Hepatocyte (in vitro differentiated cells): ENCODE measurements around the gene C4orf50. TPM values are rescaled to one million over a fixed set of nuclear protein-coding genes. Genes with fewer than 3 reads are reported as not detected.

Experiments
- DNase-seq: peaks from one replicate; pipeline ENCODE4 v3.0.0-alpha.2; 2016; ENCODE audit warnings: low spot score
- H2AFZ ChIP-seq: fragments of 200-600 bp; sonication (generic); 2 replicates; pipeline ENCODE4 v1.6.0; 2016; ENCODE audit warnings: antibody characterized with exemption, mild to moderate bottlenecking
- H3K27ac ChIP-seq: fragments of 200-600 bp; sonication (generic); 2 replicates; pipeline ENCODE4 v1.5.1; 2016; ENCODE audit warnings: mild to moderate bottlenecking
- H3K27me3 ChIP-seq: fragments of 200-600 bp; sonication (generic); 2 replicates; pipeline ENCODE4 v1.6.1; 2016
- H3K36me3 ChIP-seq: fragments of 200-600 bp; sonication (generic); replicated peaks from 2 replicates; pipeline ENCODE4 v1.5.1; 2016; ENCODE audit warnings: low read depth; ENCODE audit not compliant: insufficient read depth
- H3K4me1 ChIP-seq: fragments of 200-600 bp; sonication (generic); 2 replicates; pipeline ENCODE4 v1.5.1; 2016; ENCODE audit warnings: mild to moderate bottlenecking, moderate library complexity; ENCODE audit not compliant: insufficient read depth
- H3K4me2 ChIP-seq: fragments of 200-600 bp; sonication (generic); 2 replicates; pipeline ENCODE4 v1.6.0; 2016
- H3K4me3 ChIP-seq: fragments of 200-600 bp; sonication (generic); 2 replicates; pipeline ENCODE4 v1.5.1; 2016; ENCODE audit warnings: mild to moderate bottlenecking
- H3K79me2 ChIP-seq: fragments of 200-600 bp; sonication (generic); 2 replicates; pipeline ENCODE4 v1.6.0; 2017; ENCODE audit warnings: mild to moderate bottlenecking
- H3K9me2 ChIP-seq: fragments of 200-600 bp; sonication (generic); replicated peaks from 2 replicates; pipeline ENCODE4 v1.6.0; 2017; ENCODE audit warnings: mild to moderate bottlenecking; ENCODE audit not compliant: insufficient read depth
- H3K9me3 ChIP-seq: fragments of 200-600 bp; sonication (generic); 2 replicates; pipeline ENCODE4 v1.5.1; 2016; ENCODE audit warnings: low read depth, mild to moderate bottlenecking
- H4K20me1 ChIP-seq: fragments of 200-600 bp; sonication (generic); 2 replicates; pipeline ENCODE4 v1.6.0; 2016; ENCODE audit warnings: mild to moderate bottlenecking; ENCODE audit not compliant: insufficient read depth, poor library complexity, severe bottlenecking
- EZH2 ChIP-seq: fragments of 200-600 bp; sonication (generic); IDR thresholded peaks from 2 replicates; pipeline ENCODE4 v1.6.1; 2016; ENCODE audit warnings: antibody characterized with exemption, mild to moderate bottlenecking, borderline replicate concordance
- EZH2phosphoT487 ChIP-seq: fragments of 200-600 bp; sonication (generic); IDR thresholded peaks from one replicate; pipeline ENCODE4 v1.6.1; 2018; ENCODE audit warnings: antibody characterized with exemption, mild to moderate bottlenecking, low read depth, moderate library complexity; ENCODE audit not compliant: unreplicated experiment, severe bottlenecking
- WGBS: methylation state at CpG from one replicate; pipeline ENCODE4 v1.1.6; 2016; ENCODE audit warnings: low lambda C conversion rate; ENCODE audit errors: missing lambda C conversion rate; 5-methylcytosine and 5-hydroxymethylcytosine counted together
- polyA plus RNA-seq: library from polyadenylated mRNA; unstranded; fragments of >200 nt; fragmentation: Nextera tagmentation; extraction: Ambion mirVana; gene quantifications from 2 replicates; pipeline ENCODE4 v1.2.1, GENCODE V29; 2016
- total RNA-seq: library from RNA; depleted of rRNA; stranded (reverse); fragments of >200 nt; gene quantifications from 2 replicates; pipeline ENCODE4 v1.2.3, GENCODE V29; 2014
- TF ChIP-seq, protein P1 (sequence below): fragments of 200-600 bp; sonication (generic); IDR thresholded peaks from 2 replicates; pipeline ENCODE4 v1.5.1; 2016; ENCODE audit warnings: antibody characterized with exemption, mild to moderate bottlenecking; ENCODE audit not compliant: poor library complexity

Gene C4orf50
- total and polyA plus RNA-seq, 2 experiments from 2014 or later, result not detected

DNA sequence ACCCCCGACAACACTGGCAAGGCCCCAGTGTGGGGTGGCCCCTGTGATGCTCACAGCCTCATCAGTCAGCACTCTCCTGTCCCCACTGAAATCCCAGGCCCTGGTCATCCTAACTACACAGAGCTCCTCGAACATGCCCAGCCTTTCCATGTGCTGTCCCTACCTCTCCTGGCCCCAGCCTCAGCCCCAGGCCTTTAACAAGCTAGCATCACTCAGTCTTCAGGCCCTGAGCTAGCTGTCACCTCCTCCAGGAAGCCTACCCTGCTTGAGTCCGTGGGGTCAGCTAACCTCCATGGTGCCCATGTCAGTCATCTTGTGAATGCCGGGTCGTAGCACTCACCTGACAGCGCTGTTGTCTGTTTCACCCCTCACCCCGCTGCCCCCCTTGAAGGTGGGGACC lies 25.6 kb upstream of the C4orf50 start:
- no peak overlapping the region for H3K4me2 ChIP-seq
- H4K20me1 ChIP-seq, result no peaks in the 10 kb centered on the region
- DNase-seq, result no peak
- peaks cover 11% of the 10 kb centered on the region for H3K27me3 ChIP-seq
- H2AFZ ChIP-seq, result no peak overlapping the region
- TF ChIP-seq EZH2phosphoT487, result no peak
- TF ChIP-seq, protein P1, sequence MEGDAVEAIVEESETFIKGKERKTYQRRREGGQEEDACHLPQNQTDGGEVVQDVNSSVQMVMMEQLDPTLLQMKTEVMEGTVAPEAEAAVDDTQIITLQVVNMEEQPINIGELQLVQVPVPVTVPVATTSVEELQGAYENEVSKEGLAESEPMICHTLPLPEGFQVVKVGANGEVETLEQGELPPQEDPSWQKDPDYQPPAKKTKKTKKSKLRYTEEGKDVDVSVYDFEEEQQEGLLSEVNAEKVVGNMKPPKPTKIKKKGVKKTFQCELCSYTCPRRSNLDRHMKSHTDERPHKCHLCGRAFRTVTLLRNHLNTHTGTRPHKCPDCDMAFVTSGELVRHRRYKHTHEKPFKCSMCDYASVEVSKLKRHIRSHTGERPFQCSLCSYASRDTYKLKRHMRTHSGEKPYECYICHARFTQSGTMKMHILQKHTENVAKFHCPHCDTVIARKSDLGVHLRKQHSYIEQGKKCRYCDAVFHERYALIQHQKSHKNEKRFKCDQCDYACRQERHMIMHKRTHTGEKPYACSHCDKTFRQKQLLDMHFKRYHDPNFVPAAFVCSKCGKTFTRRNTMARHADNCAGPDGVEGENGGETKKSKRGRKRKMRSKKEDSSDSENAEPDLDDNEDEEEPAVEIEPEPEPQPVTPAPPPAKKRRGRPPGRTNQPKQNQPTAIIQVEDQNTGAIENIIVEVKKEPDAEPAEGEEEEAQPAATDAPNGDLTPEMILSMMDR, result no peak
- TF ChIP-seq EZH2, result no peak
- H3K9me2 ChIP-seq, result no peaks in the 10 kb centered on the region
- 91% methylated on average over 7 of the region's 7 CpGs for WGBS
- no peaks in the 10 kb centered on the region for H3K9me3 ChIP-seq
- H3K27ac ChIP-seq, result no peak overlapping the region
- no peaks in the 10 kb centered on the region for H3K36me3 ChIP-seq
- H3K4me1 ChIP-seq, result no peaks in the 10 kb centered on the region
- H3K4me3 ChIP-seq, result no peak overlapping the region
- no peaks in the 10 kb centered on the region for H3K79me2 ChIP-seq

DNA sequence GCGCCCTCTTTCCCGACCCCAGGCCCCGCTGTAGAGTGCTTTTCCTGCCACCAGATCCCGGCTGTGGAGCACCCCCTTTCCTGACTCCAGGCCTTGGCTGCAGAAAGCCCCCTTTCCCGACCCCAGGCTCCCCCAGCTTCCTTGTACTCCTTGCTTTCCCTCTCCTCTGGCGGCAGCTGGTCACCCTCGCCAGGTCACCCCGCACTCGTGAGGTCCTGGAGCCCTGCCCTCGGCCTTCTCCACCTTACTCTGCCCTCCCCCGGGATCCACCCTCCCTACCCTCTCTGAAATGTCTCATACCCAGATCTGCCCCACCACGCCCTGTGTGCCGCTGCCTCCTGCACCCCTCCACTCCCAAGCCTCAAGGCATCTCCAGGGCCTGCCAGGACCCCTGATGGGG lies 25.0 kb upstream of the C4orf50 start:
- Histone ChIP-seq H3K4me2 (no peak overlapping the region), H2AFZ (no peak overlapping the region), H3K27me3 (peaks cover 6% of the 10 kb centered on the region), H3K9me2 (no peaks in the 10 kb centered on the region), H3K27ac (no peak overlapping the region), H4K20me1 (no peaks in the 10 kb centered on the region), H3K36me3 (no peaks in the 10 kb centered on the region), H3K4me3 (no peak overlapping the region), H3K4me1 (no peaks in the 10 kb centered on the region), H3K9me3 (no peaks in the 10 kb centered on the region), H3K79me2 (no peaks in the 10 kb centered on the region)
- 91% methylated on average over 8 of the region's 13 CpGs for WGBS
- DNase-seq, result no peak
- TF ChIP-seq EZH2phosphoT487 (no peak), EZH2 (no peak)
- TF ChIP-seq, protein P1, result no peak

DNA sequence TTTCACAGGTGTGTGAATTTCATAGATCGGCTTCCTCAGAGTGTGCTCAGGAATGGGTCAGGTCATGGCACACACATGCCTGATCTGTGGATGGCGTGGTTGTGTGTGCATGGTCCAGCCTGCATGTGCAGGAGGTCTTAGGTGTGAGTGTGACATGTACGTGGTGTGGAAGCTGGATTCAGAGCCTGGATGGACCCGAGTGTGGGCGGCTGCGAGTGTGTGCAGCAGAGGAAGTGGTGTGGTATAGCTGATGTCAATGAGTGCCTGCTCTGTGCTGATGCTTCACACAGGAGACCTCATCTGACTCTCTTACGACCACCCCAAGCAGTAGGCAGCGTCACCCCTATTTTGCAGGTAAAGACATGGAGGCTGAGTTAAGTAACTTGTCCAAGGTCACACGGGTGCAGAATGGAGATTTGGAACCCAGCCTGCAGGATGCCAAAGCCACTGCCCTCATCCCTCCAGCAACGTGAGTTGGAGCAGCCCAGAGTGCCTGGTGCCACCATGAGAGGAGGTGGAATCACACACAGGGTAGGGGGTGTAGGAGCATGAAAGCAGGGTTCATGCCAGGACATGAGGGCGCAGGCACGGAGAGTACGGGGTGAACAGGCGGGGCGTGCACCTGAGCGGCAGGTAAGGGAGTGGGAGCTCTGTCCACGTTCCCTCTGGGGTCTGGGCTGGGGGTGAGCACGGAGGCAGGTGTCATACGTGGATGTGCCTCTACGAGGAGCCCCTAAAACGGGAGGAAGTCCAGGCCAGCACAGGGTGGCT lies 24.2 kb upstream of the C4orf50 start:
- TF ChIP-seq EZH2phosphoT487 (no peak), EZH2 (no peak)
- TF ChIP-seq, protein P1, result no peak
- no peaks in the 10 kb centered on the region for H3K79me2 ChIP-seq
- no peaks in the 10 kb centered on the region for H3K9me3 ChIP-seq
- no peaks in the 10 kb centered on the region for H3K9me2 ChIP-seq
- H3K4me3 ChIP-seq, result no peak overlapping the region
- WGBS, result 88% methylated on average over 21 of the region's 21 CpGs
- no peaks in the 10 kb centered on the region for H3K27me3 ChIP-seq
- no peak overlapping the region for H2AFZ ChIP-seq
- DNase-seq, result no peak
- H3K4me1 ChIP-seq, result no peaks in the 10 kb centered on the region
- H4K20me1 ChIP-seq, result no peaks in the 10 kb centered on the region
- H3K4me2 ChIP-seq, result no peak overlapping the region
- H3K36me3 ChIP-seq, result no peaks in the 10 kb centered on the region
- H3K27ac ChIP-seq, result no peak overlapping the region
